ENCODE data around the gene RSPO3.

GRCh38 chr6:127080081-127080480 is 38.4 kb upstream of the RSPO3 start:
- no peak for TF ChIP-seq RAD21 (IDR thresholded peaks at IDR 0.05; ENCODE audit: low read depth)
- TF ChIP-seq CTCF (IDR thresholded peaks at IDR 0.05 in 2 of 3, conservative IDR thresholded peaks at IDR 0.05 in 1 of 3; ENCODE audit: borderline replicate concordance in 1 of 3, insufficient read depth in 1 of 3, low read depth in 2 of 3, low read length in 2 of 3): no peak
- TF ChIP-seq EZH2 (IDR thresholded peaks at IDR 0.05): no peak
- TF ChIP-seq ZNF274 (IDR thresholded peaks at IDR 0.05; ENCODE audit: low read depth, low read length): no peak
- TF ChIP-seq POLR2AphosphoS5 (IDR thresholded peaks at IDR 0.05; ENCODE audit: low read depth, low read length): no peak
- TF ChIP-seq POLR2A (IDR thresholded peaks at IDR 0.05; ENCODE audit: borderline replicate concordance, extremely low read depth, insufficient read depth, insufficient read length): no peak
